ENCODE measurements around the gene CNGA2.

DNA sequence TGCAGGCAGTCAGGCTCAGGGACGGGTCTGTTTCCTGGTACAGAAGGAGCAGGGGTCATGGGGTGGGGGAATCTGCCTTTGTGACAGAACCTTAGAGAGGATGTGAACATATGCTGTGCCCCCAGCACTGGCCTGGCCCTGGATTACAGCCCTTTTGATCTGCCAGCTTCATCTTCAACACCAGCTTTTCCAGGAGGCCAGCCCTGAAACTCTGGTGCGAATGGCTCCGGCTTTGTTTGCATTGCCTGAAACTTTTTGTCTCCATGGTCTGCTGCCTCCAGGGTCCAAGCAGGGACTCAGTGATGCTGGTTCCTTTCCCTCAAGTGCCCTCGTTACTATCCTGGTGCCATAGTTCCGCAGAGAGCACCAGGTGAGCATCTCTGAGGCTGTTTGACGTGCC lies 2.1 kb downstream of the CNGA2 start:
- TF ChIP-seq YY1 (IDR thresholded peaks at IDR 0.05; ENCODE audit: low read depth) = no peak
- TF ChIP-seq EP300 (IDR thresholded peaks at IDR 0.05; ENCODE audit: borderline replicate concordance) = no peak
- TF ChIP-seq CEBPB (IDR thresholded peaks at IDR 0.05) = no peak
- TF ChIP-seq FOXM1 (IDR thresholded peaks at IDR 0.05; ENCODE audit: borderline replicate concordance, low read depth) = no peak
- no peak for TF ChIP-seq TAF1 (IDR thresholded peaks at IDR 0.05; ENCODE audit: low read depth)
